Left ventricle myocardium inferior (tissue), 1 donor: Measurements from ENCODE around the gene PLA2G4C. TPM values are rescaled to one million over a fixed set of nuclear protein-coding genes. Genes with fewer than 3 reads are reported as not detected.

Experiments
- DNase-seq: peaks from one replicate; pipeline ENCODE4 v3.0.0-alpha.2; 2020
- H3K27ac ChIP-seq: fragments of 200-600 bp; replicated peaks from 2 replicates; pipeline ENCODE4 v1.8.0; 2021
- H3K27me3 ChIP-seq: fragments of 200-600 bp; 2 replicates; pipeline ENCODE4 v1.8.0; 2021; ENCODE audit warnings: low read depth
- H3K36me3 ChIP-seq: fragments of 200-600 bp; 2 replicates; pipeline ENCODE4 v1.8.0; 2021
- H3K4me1 ChIP-seq: fragments of 200-600 bp; 2 replicates; pipeline ENCODE4 v1.8.0; 2021
- H3K4me3 ChIP-seq: fragments of 200-600 bp; 2 replicates; pipeline ENCODE4 v1.8.0; 2021; ENCODE audit warnings: mild to moderate bottlenecking, moderate library complexity
- H3K9me3 ChIP-seq: fragments of 200-600 bp; replicated peaks from 2 replicates; pipeline ENCODE4 v1.8.0; 2021
- intact Hi-C: fragments of 100-400 bp; cut with micrococcal nuclease; formaldehyde crosslinking; loops from one replicate; pipeline ENCODE4 v1.11.0; 2022
- total RNA-seq: library from RNA; stranded (reverse); fragmentation: NEBNext Ultra II Directional; extraction: Animal tissue kit (Norgen Biotek cat#: 25700); gene quantifications from one replicate; pipeline ENCODE4 v1.2.1, GENCODE V29; 2021
- TF ChIP-seq, protein P1 (sequence below): fragments of 200-600 bp; IDR thresholded peaks from 2 replicates; pipeline ENCODE4 v1.8.0; 2021; ENCODE audit warnings: antibody characterized with exemption, mild to moderate bottlenecking, borderline replicate concordance
- donor health status: DM: no; HTN: yes; CAD: no; lungs with severe emphysema.

Gene PLA2G4C
- total RNA-seq, 1 donor from 2014 or later = 35.3 TPM

DNA sequence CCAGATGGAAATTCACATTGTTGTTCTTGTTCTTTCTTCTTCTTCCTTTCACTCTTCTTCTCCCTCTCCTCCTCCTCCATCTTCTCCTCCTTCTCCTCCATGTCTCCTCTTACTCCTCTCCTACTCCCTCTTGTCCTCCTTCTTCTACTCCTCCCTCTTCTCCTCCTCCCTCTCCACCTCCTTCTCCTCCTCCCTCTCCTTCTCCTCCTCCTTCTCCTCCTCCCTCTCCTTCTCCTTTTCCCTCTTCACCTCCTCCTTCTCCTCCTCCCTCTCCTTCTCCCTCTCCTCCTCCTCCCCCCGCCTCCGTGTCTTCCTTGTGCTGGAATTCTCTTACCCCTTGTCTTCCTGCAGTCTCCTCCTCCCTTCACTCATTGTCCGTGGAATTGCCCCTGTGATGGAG, 85.1 kb downstream of the PLA2G4C start:
- intact Hi-C loops = no loop called here
- Histone ChIP-seq H3K9me3 (no peaks in the 10 kb centered on the region), H3K4me1 (no peaks in the 10 kb centered on the region), H3K4me3 (no peak overlapping the region), H3K36me3 (no peaks in the 10 kb centered on the region), H3K27ac (no peak overlapping the region), H3K27me3 (peaks cover 68% of the 10 kb centered on the region)
- DNase-seq = no peak
- TF ChIP-seq, protein P1, sequence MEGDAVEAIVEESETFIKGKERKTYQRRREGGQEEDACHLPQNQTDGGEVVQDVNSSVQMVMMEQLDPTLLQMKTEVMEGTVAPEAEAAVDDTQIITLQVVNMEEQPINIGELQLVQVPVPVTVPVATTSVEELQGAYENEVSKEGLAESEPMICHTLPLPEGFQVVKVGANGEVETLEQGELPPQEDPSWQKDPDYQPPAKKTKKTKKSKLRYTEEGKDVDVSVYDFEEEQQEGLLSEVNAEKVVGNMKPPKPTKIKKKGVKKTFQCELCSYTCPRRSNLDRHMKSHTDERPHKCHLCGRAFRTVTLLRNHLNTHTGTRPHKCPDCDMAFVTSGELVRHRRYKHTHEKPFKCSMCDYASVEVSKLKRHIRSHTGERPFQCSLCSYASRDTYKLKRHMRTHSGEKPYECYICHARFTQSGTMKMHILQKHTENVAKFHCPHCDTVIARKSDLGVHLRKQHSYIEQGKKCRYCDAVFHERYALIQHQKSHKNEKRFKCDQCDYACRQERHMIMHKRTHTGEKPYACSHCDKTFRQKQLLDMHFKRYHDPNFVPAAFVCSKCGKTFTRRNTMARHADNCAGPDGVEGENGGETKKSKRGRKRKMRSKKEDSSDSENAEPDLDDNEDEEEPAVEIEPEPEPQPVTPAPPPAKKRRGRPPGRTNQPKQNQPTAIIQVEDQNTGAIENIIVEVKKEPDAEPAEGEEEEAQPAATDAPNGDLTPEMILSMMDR = no peak

GRCh38 chr19:48023518-48023917, 87.1 kb downstream of the PLA2G4C start:
- H3K4me3 ChIP-seq = no peak overlapping the region
- H3K27me3 ChIP-seq = peaks cover 69% of the 10 kb centered on the region
- no peak overlapping the region for H3K27ac ChIP-seq
- intact Hi-C loops = no loop called here
- H3K4me1 ChIP-seq = no peaks in the 10 kb centered on the region
- TF ChIP-seq, protein P1 = no peak
- no peak for DNase-seq
- no peaks in the 10 kb centered on the region for H3K9me3 ChIP-seq
- H3K36me3 ChIP-seq = no peaks in the 10 kb centered on the region

DNA sequence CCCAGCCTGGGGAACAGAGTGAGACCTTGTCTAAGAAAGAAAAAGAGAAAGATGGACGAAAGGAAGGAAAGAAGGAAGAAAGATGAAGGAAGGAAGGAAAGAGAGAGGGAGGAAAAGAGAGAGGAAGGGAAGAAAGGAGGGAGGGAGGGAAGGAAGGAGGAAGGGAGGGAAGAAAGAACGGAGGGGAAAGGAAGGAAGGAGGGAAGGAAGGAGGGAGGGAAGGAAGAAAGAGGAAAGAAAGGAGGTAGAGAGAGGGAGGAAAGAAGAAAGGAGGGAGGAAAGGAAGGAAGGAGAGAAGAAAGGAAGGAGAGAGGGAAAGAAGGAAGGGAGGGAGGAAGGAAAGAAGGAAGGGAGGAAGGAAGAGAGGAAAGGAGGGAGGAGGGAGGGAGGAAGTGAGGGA, 87.6 kb downstream of the PLA2G4C start:
- Histone ChIP-seq H3K36me3 (no peaks in the 10 kb centered on the region), H3K9me3 (no peaks in the 10 kb centered on the region), H3K27me3 (peaks cover 68% of the 10 kb centered on the region), H3K4me3 (no peak overlapping the region), H3K4me1 (no peaks in the 10 kb centered on the region), H3K27ac (no peak overlapping the region)
- TF ChIP-seq, protein P1 = no peak
- DNase-seq = no peak
- intact Hi-C loops = no loop called here

DNA sequence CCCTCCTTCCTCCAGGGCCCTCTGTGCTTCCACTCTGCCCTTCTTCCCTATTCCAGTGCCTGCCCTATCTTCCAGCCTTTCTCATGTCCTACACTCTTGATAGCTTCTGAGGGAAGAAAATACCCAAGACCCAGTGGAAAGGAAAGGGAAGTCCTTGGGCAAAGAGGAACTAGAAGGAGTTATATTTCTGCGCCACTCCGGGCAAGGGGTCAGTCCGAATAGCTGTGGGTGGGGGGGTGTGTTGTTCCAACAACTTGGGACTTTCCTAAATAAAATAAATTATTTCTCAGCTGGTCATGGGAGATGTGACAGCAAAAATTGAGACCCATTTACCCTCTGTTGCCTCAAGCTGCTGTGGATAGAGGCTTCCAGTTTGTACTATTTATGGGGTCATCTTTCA, 89.9 kb downstream of the PLA2G4C start:
- Histone ChIP-seq H3K4me3 (no peak overlapping the region), H3K36me3 (no peaks in the 10 kb centered on the region), H3K4me1 (no peaks in the 10 kb centered on the region), H3K9me3 (no peaks in the 10 kb centered on the region), H3K27me3 (peaks cover 77% of the 10 kb centered on the region), H3K27ac (no peak overlapping the region)
- TF ChIP-seq, protein P1 = no peak
- DNase-seq = no peak
- intact Hi-C loops = no loop called here

DNA sequence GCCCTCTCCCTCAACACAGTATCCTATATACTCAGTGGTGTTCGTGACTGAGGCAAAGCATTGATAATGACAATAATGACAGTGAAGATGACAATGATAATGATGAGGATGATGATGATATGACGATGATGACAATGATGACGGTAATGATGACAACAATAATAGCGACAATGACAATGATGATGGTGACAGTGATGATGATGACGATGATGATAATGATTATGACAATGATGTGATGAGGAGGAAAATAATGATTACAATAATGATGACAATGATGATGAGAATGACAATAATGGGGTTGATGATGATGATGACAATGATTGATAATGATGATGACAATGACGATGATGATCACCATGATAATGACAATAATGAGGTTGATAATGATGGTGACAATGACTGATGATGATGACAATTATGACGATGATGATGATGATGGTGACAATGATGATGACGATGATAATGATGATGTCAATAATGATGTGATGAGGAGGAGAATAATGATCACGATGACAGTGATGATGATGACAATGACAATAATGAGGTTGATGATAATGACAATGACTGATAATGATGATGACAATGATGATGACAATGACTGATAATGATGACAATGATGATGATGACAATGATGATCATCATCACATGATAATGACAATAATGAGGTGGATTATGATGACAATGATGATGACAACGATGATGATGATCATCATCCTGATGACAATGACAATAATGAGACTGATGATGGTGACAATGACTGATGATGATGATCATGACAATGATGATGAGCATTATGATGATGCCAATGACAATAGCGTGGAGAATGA, 99.5 kb downstream of the PLA2G4C start:
- no peak for DNase-seq
- intact Hi-C loops = no loop called here
- Histone ChIP-seq H3K4me3 (no peak overlapping the region), H3K9me3 (peaks cover 16% of the 10 kb centered on the region), H3K36me3 (no peaks in the 10 kb centered on the region), H3K27me3 (peaks cover 43% of the 10 kb centered on the region), H3K27ac (no peak overlapping the region), H3K4me1 (no peaks in the 10 kb centered on the region)
- TF ChIP-seq, protein P1 = no peak
